ENCODE measurements around the gene DGAT2. TPM values are rescaled to one million over a fixed set of nuclear protein-coding genes. Genes with fewer than 3 reads are reported as not detected.

Gene DGAT2
- total RNA-seq, 1 donor from 2014 or later, result 0.13 TPM

GRCh38 chr11:75813622-75814039 is 45.1 kb downstream of the DGAT2 start:
- Mint-ChIP-seq H3K27ac (ENCODE audit: unreplicated experiment) (peak overlapping the region; percentile 90), H3K9me3 (ENCODE audit: unreplicated experiment) (no peaks in the 10 kb centered on the region), H3K27me3 (ENCODE audit: unreplicated experiment) (no peaks in the 10 kb centered on the region), H3K4me3 (ENCODE audit: unreplicated experiment) (no peak overlapping the region), H3K4me1 (ENCODE audit: unreplicated experiment) (peaks cover 11% of the 10 kb centered on the region), H3K36me3 (ENCODE audit: unreplicated experiment) (peaks cover 2% of the 10 kb centered on the region)
- no peak for DNase-seq (ENCODE audit: extremely low spot score, unreplicated experiment)
- TF ChIP-seq CTCF (IDR thresholded peaks at IDR 0.05), result no peak

GRCh38 chr11:75814363-75814676 is 45.7 kb downstream of the DGAT2 start:
- H3K36me3 Mint-ChIP-seq (ENCODE audit: unreplicated experiment), result peaks cover 2% of the 10 kb centered on the region
- no peak for TF ChIP-seq CTCF (IDR thresholded peaks at IDR 0.05)
- H3K4me3 Mint-ChIP-seq (ENCODE audit: unreplicated experiment), result no peak overlapping the region
- no peak for DNase-seq (ENCODE audit: extremely low spot score, unreplicated experiment)
- H3K27me3 Mint-ChIP-seq (ENCODE audit: unreplicated experiment), result no peaks in the 10 kb centered on the region
- no peaks in the 10 kb centered on the region for H3K9me3 Mint-ChIP-seq (ENCODE audit: unreplicated experiment)
- peaks cover 15% of the 10 kb centered on the region for H3K4me1 Mint-ChIP-seq (ENCODE audit: unreplicated experiment)
- peak overlapping the region; percentile 90 for H3K27ac Mint-ChIP-seq (ENCODE audit: unreplicated experiment)

- H3K36me3 Mint-ChIP-seq (ENCODE audit: unreplicated experiment), result peaks cover 2% of the 10 kb centered on the region
- peaks cover 15% of the 10 kb centered on the region for H3K4me1 Mint-ChIP-seq (ENCODE audit: unreplicated experiment)
- H3K9me3 Mint-ChIP-seq (ENCODE audit: unreplicated experiment), result no peaks in the 10 kb centered on the region
- peak within 1 kb of the TSS; percentile 90 for H3K27ac Mint-ChIP-seq (ENCODE audit: unreplicated experiment)
- no peaks in the 10 kb centered on the region for H3K27me3 Mint-ChIP-seq (ENCODE audit: unreplicated experiment)
- H3K4me3 Mint-ChIP-seq (ENCODE audit: unreplicated experiment), result no peak within 1 kb of the TSS
- peak; percentile 100 for DNase-seq (ENCODE audit: extremely low spot score, unreplicated experiment)
- no peak for TF ChIP-seq CTCF (IDR thresholded peaks at IDR 0.05)
Measured at GRCh38 chr11:75814677-75815344, 46.2 kb downstream of the DGAT2 start, which contains the start of gene UVRAG. Gene UVRAG (plus strand): TSS chr11:75815210. CDS start chr11:75815408, 198 bp downstream.

GRCh38 chr11:75815345-75816168 is 47.0 kb downstream of the DGAT2 start:
- DNase-seq (ENCODE audit: extremely low spot score, unreplicated experiment), result no peak
- Mint-ChIP-seq H3K9me3 (ENCODE audit: unreplicated experiment) (no peaks in the 10 kb centered on the region), H3K27me3 (ENCODE audit: unreplicated experiment) (no peaks in the 10 kb centered on the region), H3K4me3 (ENCODE audit: unreplicated experiment) (no peak overlapping the region), H3K36me3 (ENCODE audit: unreplicated experiment) (peaks cover 2% of the 10 kb centered on the region), H3K4me1 (ENCODE audit: unreplicated experiment) (peaks cover 15% of the 10 kb centered on the region), H3K27ac (ENCODE audit: unreplicated experiment) (peak overlapping the region; percentile 90)
- TF ChIP-seq CTCF (IDR thresholded peaks at IDR 0.05), result no peak

- Mint-ChIP-seq H3K9me3 (ENCODE audit: unreplicated experiment) (no peaks in the 10 kb centered on the region), H3K27ac (ENCODE audit: unreplicated experiment) (no peak overlapping the region), H3K36me3 (ENCODE audit: unreplicated experiment) (peaks cover 2% of the 10 kb centered on the region), H3K4me1 (ENCODE audit: unreplicated experiment) (peaks cover 21% of the 10 kb centered on the region), H3K4me3 (ENCODE audit: unreplicated experiment) (no peak overlapping the region), H3K27me3 (ENCODE audit: unreplicated experiment) (no peaks in the 10 kb centered on the region)
- no peak for DNase-seq (ENCODE audit: extremely low spot score, unreplicated experiment)
- no peak for TF ChIP-seq CTCF (IDR thresholded peaks at IDR 0.05)
Measured at GRCh38 chr11:75816561-75817239, 48.1 kb downstream of the DGAT2 start.

Data from osteocyte (in vitro differentiated cells).